ENCODE results near the gene FBXL13. TPM values are rescaled to one million over a fixed set of nuclear protein-coding genes. Genes with fewer than 3 reads are reported as not detected.
A peak's percentile ranks its signal among the peaks of the same experiment; 100 is the strongest.

The FBXL13 gene
- total and polyA plus RNA-seq, 8 donors = 0.80 to 25.3 (median 6.0) TPM; not detected in 1

DNA sequence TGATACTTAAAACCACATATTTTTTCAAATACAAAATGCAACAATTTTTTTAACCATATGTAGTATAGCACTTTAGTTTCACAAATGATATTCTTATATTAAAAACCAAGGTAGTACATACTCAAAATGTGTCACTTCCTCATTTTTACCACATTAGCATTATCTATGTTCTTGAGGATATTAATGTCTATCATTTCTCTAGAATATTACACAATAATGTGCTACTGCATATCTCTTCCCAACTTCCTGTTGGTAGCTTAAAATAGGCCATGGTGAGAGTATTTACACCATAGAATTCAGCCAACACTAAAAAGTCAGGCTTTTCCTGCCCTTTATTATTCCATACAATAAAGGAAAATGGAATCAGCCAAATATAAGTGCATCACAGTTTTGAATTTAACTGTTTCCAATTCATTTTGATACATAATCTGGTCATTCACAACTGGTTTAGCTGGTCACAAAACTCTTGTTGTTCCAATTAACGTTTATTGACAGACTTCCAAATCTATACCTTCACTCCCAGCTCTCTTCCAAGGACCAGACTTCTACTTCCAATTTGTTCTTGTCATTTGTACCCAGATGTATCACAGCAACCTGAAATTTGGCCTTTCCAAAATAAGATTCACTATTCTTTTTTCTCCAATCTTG, 181.8 kb downstream of the FBXL13 start:
- H3K27ac ChIP-seq = peak overlapping the region in 2 of 5 donors; percentile 16 to 19
- no peaks in the 10 kb centered on the region for H3K9me3 ChIP-seq
- no peak for DNase-seq
- H3K4me3 ChIP-seq = no peak overlapping the region
- intact Hi-C loops (cut with DNase I; ENCODE audit: low total_unique reads) = no loop called here
- H3K36me3 ChIP-seq = no peaks in the 10 kb centered on the region
- H3K4me1 ChIP-seq = peaks cover 6 to 61% (median 37%) of the 10 kb centered on the region in 4 donors
- no peak for TF ChIP-seq POLR2A (IDR thresholded peaks at IDR 0.05)
- TF ChIP-seq, protein P1, sequence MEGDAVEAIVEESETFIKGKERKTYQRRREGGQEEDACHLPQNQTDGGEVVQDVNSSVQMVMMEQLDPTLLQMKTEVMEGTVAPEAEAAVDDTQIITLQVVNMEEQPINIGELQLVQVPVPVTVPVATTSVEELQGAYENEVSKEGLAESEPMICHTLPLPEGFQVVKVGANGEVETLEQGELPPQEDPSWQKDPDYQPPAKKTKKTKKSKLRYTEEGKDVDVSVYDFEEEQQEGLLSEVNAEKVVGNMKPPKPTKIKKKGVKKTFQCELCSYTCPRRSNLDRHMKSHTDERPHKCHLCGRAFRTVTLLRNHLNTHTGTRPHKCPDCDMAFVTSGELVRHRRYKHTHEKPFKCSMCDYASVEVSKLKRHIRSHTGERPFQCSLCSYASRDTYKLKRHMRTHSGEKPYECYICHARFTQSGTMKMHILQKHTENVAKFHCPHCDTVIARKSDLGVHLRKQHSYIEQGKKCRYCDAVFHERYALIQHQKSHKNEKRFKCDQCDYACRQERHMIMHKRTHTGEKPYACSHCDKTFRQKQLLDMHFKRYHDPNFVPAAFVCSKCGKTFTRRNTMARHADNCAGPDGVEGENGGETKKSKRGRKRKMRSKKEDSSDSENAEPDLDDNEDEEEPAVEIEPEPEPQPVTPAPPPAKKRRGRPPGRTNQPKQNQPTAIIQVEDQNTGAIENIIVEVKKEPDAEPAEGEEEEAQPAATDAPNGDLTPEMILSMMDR (IDR thresholded peaks at IDR 0.05) = no peak
- TF ChIP-seq EP300 (IDR thresholded peaks at IDR 0.05) = no peak
- TF ChIP-seq POLR2AphosphoS5 (IDR thresholded peaks at IDR 0.05) = no peak
- no peaks in the 10 kb centered on the region for H3K27me3 ChIP-seq
- 37 to 61% (median 50%) methylated on average over 1 of the region's 1 CpG for WGBS, 5 donors

DNA sequence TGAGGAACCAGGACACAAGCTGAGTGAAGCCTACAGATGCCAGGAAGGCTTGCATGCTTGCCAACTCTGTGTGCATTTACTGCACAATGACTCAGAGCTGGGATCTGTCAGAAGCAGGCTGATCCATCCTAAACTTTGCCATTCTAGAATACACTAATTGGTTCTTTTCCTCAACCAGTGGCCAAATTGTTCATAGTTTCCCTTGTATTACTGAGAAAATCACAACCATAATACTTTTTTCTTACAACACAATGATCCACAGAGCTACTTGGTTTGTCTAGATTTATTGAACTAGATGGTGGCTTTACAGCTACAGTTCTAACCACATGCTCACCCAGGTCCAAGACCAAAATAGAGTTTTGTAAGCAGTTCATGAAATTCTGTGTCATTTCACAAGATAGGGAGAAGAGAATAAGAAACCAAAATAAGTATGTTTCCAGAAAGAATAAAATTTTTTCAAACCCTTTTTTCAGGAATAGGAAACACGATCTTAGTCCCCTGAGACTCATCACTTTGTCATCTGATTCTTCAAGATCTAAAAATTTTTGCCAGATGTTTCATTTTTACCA, 182.8 kb downstream of the FBXL13 start:
- DNase-seq = peak; percentile 70 to 75
- WGBS, 5 donors = 46 to 81% (median 71%) methylated on average over 1 of the region's 1 CpG
- Histone ChIP-seq H3K27me3 (no peaks in the 10 kb centered on the region), H3K4me3 (no peak overlapping the region), H3K4me1 (peaks cover 6 to 54% (median 31%) of the 10 kb centered on the region in 4 donors), H3K27ac (peak overlapping the region in 2 of 5 donors; percentile 10 to 17), H3K9me3 (no peaks in the 10 kb centered on the region), H3K36me3 (no peaks in the 10 kb centered on the region)
- intact Hi-C loops (cut with DNase I; ENCODE audit: low total_unique reads) = no loop called here
- TF ChIP-seq POLR2A (IDR thresholded peaks at IDR 0.05) (no peak), EP300 (IDR thresholded peaks at IDR 0.05) (no peak), POLR2AphosphoS5 (IDR thresholded peaks at IDR 0.05) (peak in 2 of 3 donors; percentile 10 to 66)
- TF ChIP-seq, protein P1 (IDR thresholded peaks at IDR 0.05) = no peak

DNA sequence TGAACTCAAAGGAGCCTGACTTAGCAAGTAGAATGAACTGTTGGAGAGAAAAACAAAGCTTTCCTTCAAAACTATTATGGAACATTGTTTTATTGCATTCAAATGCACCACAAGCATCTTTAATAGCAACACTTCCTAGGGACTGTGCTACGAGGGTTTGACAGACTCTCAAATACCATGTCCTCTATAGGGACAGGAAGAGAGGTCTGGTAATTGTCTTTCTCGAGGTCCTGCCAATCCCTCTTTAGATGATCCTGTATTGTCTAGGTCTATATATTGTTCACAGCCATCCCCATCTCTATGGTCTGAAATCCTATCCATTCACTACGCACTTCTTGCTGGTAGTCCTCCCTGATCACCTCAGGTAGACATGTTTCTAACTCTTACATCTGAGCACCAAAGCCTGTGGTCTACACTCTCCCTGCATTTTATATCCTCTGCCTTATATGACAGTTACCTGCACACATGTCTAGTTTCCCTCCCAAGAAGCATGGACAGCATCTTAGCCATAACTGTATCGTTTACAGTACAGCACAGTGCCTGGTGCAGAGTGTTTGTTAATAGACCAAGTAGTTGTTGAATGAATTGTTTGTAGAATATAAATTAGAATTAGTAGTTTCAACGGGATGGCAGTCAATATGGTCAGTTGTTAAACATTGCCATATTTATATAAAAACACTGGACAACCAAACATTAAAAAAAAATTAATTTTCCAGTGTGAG, 183.5 kb downstream of the FBXL13 start:
- intact Hi-C loops (cut with DNase I; ENCODE audit: low total_unique reads) = no loop called here
- WGBS, 5 donors = 64 to 71% (median 65%) methylated on average over 5 of the region's 5 CpGs
- Histone ChIP-seq H3K9me3 (no peaks in the 10 kb centered on the region), H3K36me3 (no peaks in the 10 kb centered on the region), H3K4me3 (no peak overlapping the region), H3K27ac (peak overlapping the region in 2 of 5 donors; percentile 17 to 44), H3K4me1 (peaks cover 6 to 48% (median 30%) of the 10 kb centered on the region in 4 donors), H3K27me3 (no peaks in the 10 kb centered on the region)
- DNase-seq = no peak
- no peak for TF ChIP-seq POLR2A (IDR thresholded peaks at IDR 0.05)
- TF ChIP-seq EP300 (IDR thresholded peaks at IDR 0.05) = no peak
- no peak for TF ChIP-seq POLR2AphosphoS5 (IDR thresholded peaks at IDR 0.05)
- TF ChIP-seq, protein P1 (IDR thresholded peaks at IDR 0.05) = no peak

DNA sequence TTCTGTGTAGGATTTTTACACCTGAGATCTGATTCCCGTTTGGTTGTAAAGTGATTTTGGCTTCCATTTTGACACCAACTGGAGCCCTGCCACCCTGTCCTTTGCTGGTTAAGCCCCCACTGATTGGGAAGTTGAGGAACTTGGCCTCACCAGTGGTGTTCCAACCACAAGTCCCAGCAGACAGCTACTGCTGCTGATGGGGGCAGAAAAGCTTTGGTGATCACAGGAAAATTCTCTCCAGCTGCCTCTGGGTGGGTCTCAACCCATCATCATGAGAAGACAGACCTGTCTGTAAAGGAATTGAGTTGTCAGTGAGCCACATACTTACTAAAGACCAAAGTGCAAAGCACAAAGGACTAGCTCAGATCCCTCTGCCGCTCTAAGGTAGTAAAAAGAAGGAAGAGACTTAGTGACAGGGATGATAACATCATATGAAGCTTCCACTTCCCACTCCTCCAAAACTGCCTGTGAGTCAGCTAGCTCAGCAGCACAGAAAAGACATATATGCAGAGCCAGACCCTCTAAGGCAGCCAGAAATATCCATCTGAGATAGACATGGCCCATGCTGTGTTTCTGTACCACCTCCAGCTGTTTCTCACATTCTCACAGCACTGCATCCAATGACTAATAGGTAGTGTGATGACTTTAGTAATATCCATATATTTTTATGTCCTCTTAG, 184.2 kb downstream of the FBXL13 start:
- Histone ChIP-seq H3K4me1 (peaks cover 6 to 44% (median 28%) of the 10 kb centered on the region in 4 donors), H3K36me3 (no peaks in the 10 kb centered on the region), H3K27ac (peak overlapping the region in 3 of 5 donors; percentile 17 to 44 (median 34)), H3K4me3 (no peak overlapping the region), H3K27me3 (no peaks in the 10 kb centered on the region), H3K9me3 (no peaks in the 10 kb centered on the region)
- intact Hi-C loops (cut with DNase I; ENCODE audit: low total_unique reads) = no loop called here
- TF ChIP-seq, protein P1 (IDR thresholded peaks at IDR 0.05) = no peak
- no peak for TF ChIP-seq EP300 (IDR thresholded peaks at IDR 0.05)
- TF ChIP-seq POLR2A (IDR thresholded peaks at IDR 0.05) = no peak
- no peak for TF ChIP-seq POLR2AphosphoS5 (IDR thresholded peaks at IDR 0.05)
- peak in 1 of 2 donors; percentile 77 for DNase-seq
- WGBS, 5 donors = 46 to 80% (median 72%) methylated on average over 2 of the region's 2 CpGs
